SK-N-MC (cell line): Measurements from ENCODE around the gene ANK2.

Experiments
- EZH2 ChIP-seq: fragments of 200-600 bp; sonication (generic); IDR thresholded peaks from one replicate; pipeline ENCODE4 v1.6.1; 2017; ENCODE audit warnings: antibody characterized with exemption
- POLR2AphosphoS5 ChIP-seq: IDR thresholded peaks from 2 replicates; pipeline ENCODE4 v1.6.1; 2012; ENCODE audit warnings: mild to moderate bottlenecking, low read depth, low read length, borderline replicate concordance

- TF ChIP-seq POLR2AphosphoS5 (no peak), EZH2 (no peak)
Measured at GRCh38 chr4:113070755-113071154, 21.3 kb downstream of the ANK2 start.
